GM12878 (cell line): ENCODE measurements around the gene GTF3C1. TPM values are rescaled to one million over a fixed set of nuclear protein-coding genes. Genes with fewer than 3 reads are reported as not detected.

Experiments used
- ATAC-seq: fragments of 200-7000 bp; cut with Tn5 transposase; 3 replicates; pipeline ENCODE4 v1.9.1; 2020; ENCODE audit warnings: mild to moderate bottlenecking, moderate library complexity
- BruUV-seq: library from RNA; stranded (reverse); fragments of 400-500 nt; replicated peaks from 2 replicates; lab custom pipeline; 2021; lab: Mats Ljungman, UMichigan
- CTCF ChIA-PET: fragments of 300-600 bp; sonication (Branson Sonifier 250); formaldehyde crosslinking; extraction: SDS; loops from one replicate; lab custom pipeline; 2021; ENCODE audit warnings: inconsistent platforms; lab: Yijun Ruan, JAX
- POLR2A ChIA-PET: fragments of 350-600 bp; formaldehyde crosslinking; extraction: SDS; loops from one replicate; lab custom pipeline; 2021; ENCODE audit warnings: inconsistent platforms; lab: Charles Lee
- RAD21 ChIA-PET: fragments of 300-600 bp; sonication (Branson Sonifier 250); formaldehyde crosslinking; loops from one replicate; lab custom pipeline; 2023; ENCODE audit warnings: antibody characterized with exemption; ENCODE audit not compliant: unreplicated experiment; lab: Charles Lee
- SMC1A ChIA-PET: fragments of 300-600 bp; sonication (Branson Sonifier 250); formaldehyde crosslinking; loops from one replicate; lab custom pipeline; 2023; ENCODE audit not compliant: unreplicated experiment, uncharacterized antibody; lab: Charles Lee
- DNase-seq: peaks from one replicate; pipeline ENCODE4 v3.0.0-alpha.2; 2011; ENCODE audit warnings: low read depth, low spot score
- FAIRE-seq: peaks from 3 replicates; lab custom pipeline; 2011; peaks lifted over from hg19 to GRCh38; lab: Jason Lieb, UNC
- H2AFZ ChIP-seq: 2 replicates; pipeline ENCODE4 v1.6.0; 2011; ENCODE audit warnings: low read depth, low read length, control low read depth; ENCODE audit not compliant: control insufficient read depth
- H3K27ac ChIP-seq: 2 replicates; pipeline ENCODE4 v1.5.1; 2011; ENCODE audit warnings: control low read depth; ENCODE audit not compliant: control insufficient read depth, insufficient read depth
- H3K27me3 ChIP-seq, 2 experiments: replicated peaks in 1 of 2; 2 replicates each; pipeline versions ENCODE4 v1.6.0 to v1.6.1; 2011; ENCODE audit warnings: low read length in 1 of 2; ENCODE audit not compliant: control insufficient read depth in 2 of 2, insufficient read depth in 2 of 2
- H3K36me3 ChIP-seq, 2 experiments: 2 replicates each; pipeline ENCODE4 v1.5.1; 2011; ENCODE audit warnings: low read length in 1 of 2; ENCODE audit not compliant: control insufficient read depth in 2 of 2, insufficient read depth in 2 of 2
- H3K4me1 ChIP-seq: 2 replicates; pipeline ENCODE4 v1.6.1; 2011; ENCODE audit warnings: mild to moderate bottlenecking, low read length, moderate library complexity, mixed read lengths; ENCODE audit not compliant: control insufficient read depth, insufficient read depth
- H3K4me2 ChIP-seq: 2 replicates; pipeline ENCODE4 v1.6.0; 2011; ENCODE audit warnings: control low read depth; ENCODE audit not compliant: control insufficient read depth, insufficient read depth
- H3K4me3 ChIP-seq: fragments of 200-600 bp; sonication (generic); 2 replicates; pipeline ENCODE4 v1.5.1; 2016
- H3K79me2 ChIP-seq: 2 replicates; pipeline ENCODE4 v1.6.0; 2011; ENCODE audit warnings: low read length; ENCODE audit not compliant: control insufficient read depth, insufficient read depth
- H3K9ac ChIP-seq: 2 replicates; pipeline ENCODE4 v1.8.0; 2011; ENCODE audit warnings: low read length, control low read depth, mixed read lengths; ENCODE audit not compliant: control insufficient read depth, insufficient read depth
- H3K9me3 ChIP-seq: replicated peaks from 3 replicates; pipeline ENCODE4 v1.5.1; 2011; ENCODE audit warnings: mild to moderate bottlenecking, low read length; ENCODE audit not compliant: control insufficient read depth, insufficient read depth
- H4K20me1 ChIP-seq: 2 replicates; pipeline ENCODE4 v1.6.0; 2011; ENCODE audit not compliant: control insufficient read depth, insufficient read depth
- ATF2 ChIP-seq: IDR thresholded peaks from 2 replicates; pipeline ENCODE4 v1.6.1; 2012; ENCODE audit warnings: low read length, inconsistent platforms
- CHD4 ChIP-seq: fragments of 200-600 bp; sonication (generic); IDR thresholded peaks from 2 replicates; pipeline ENCODE4 v1.6.1; 2016; ENCODE audit warnings: mild to moderate bottlenecking
- E2F4 ChIP-seq: IDR thresholded peaks from 2 replicates; pipeline ENCODE4 v1.6.1; 2012; ENCODE audit warnings: low read depth, low read length, improper control_type of control experiment
- EED ChIP-seq: sonication (generic); IDR thresholded peaks from 2 replicates; pipeline ENCODE4 v1.6.1; 2016; ENCODE audit warnings: antibody characterized with exemption, low read depth
- GABPA ChIP-seq: IDR thresholded peaks from 2 replicates; pipeline ENCODE4 v1.6.1; 2014; ENCODE audit warnings: antibody characterized with exemption, low read depth, mild to moderate bottlenecking, inconsistent platforms
- MXI1 ChIP-seq: fragments of 150-350 bp; IDR thresholded peaks from 2 replicates; pipeline ENCODE4 v1.6.1; 2011; ENCODE audit warnings: low read depth, mild to moderate bottlenecking, inconsistent platforms, low read length, improper control_type of control experiment
- NBN ChIP-seq: fragments of 450-650 bp; IDR thresholded peaks from 2 replicates; pipeline ENCODE4 v1.6.1; 2016
- NFIC ChIP-seq: IDR thresholded peaks from 2 replicates; pipeline ENCODE4 v1.6.1; 2012; ENCODE audit warnings: low read depth, mild to moderate bottlenecking, inconsistent platforms, low read length, moderate library complexity
- PBX3 ChIP-seq: IDR thresholded peaks from 2 replicates; pipeline ENCODE4 v1.6.1; 2011; ENCODE audit warnings: mild to moderate bottlenecking, low read depth, low read length, moderate library complexity; ENCODE audit not compliant: insufficient replicate concordance
- SIX5 ChIP-seq: IDR thresholded peaks from 2 replicates; pipeline ENCODE4 v1.6.1; 2011; ENCODE audit warnings: mild to moderate bottlenecking, low read depth, low read length, moderate library complexity; ENCODE audit not compliant: severe bottlenecking
- SUZ12 ChIP-seq: fragments of 200-600 bp; sonication (generic); IDR thresholded peaks from one replicate; pipeline ENCODE4 v1.6.1; 2018; ENCODE audit warnings: antibody characterized with exemption, mild to moderate bottlenecking; ENCODE audit not compliant: unreplicated experiment
- ZNF24 ChIP-seq: fragments of 450-650 bp; IDR thresholded peaks from 2 replicates; pipeline ENCODE4 v1.6.1; 2017; ENCODE audit warnings: antibody characterized with exemption, mild to moderate bottlenecking
- ZNF592 ChIP-seq: fragments of 450-650 bp; IDR thresholded peaks from 2 replicates; pipeline ENCODE4 v1.6.1; 2017; ENCODE audit warnings: mild to moderate bottlenecking, moderate library complexity
- WGBS: methylation state at CpG from one replicate; pipeline ENCODE4 v1.1.6; 2016; ENCODE audit warnings: low lambda C conversion rate; ENCODE audit not compliant: insufficient replicate concordance, insufficient coverage; ENCODE audit errors: missing lambda C conversion rate; 5-methylcytosine and 5-hydroxymethylcytosine counted together
- in situ Hi-C: fragments of 300-500 bp; cut with MboI; formaldehyde crosslinking; loops from 9 replicates; pipeline ENCODE4 v1.14.3; 2018; ENCODE audit warnings: mixed read lengths
- intact Hi-C: fragments of 100-400 bp; cut with micrococcal nuclease; formaldehyde crosslinking; loops from one replicate; pipeline ENCODE4 v1.14.2; 2022; ENCODE audit not compliant: unreplicated experiment
- polyA plus RNA-seq, 11 experiments: library from polyadenylated mRNA; depleted of rRNA in 4 of 11; unstranded in 6 of 11; stranded (reverse) in 5 of 11; fragments of >200 nt; fragmentation: Nextera tagmentation in 4 of 11; fragmentation: Illumina TruSeq in 1 of 11; extraction: Ambion mirVana in 4 of 11; extraction: Trizol in 1 of 11; gene quantifications; 1 replicate in 1 of 11; 2 replicates in 10 of 11; pipeline versions ENCODE4 v1.2.1 to v1.2.3, GENCODE V29; 2011 to 2016; ENCODE audit warnings: inconsistent platforms in 2 of 11, missing spikeins in 2 of 11, low read depth in 1 of 11
- total RNA-seq, 4 experiments: library from RNA; depleted of rRNA in 3 of 4; stranded (reverse); fragments of >200 nt in 3 of 4; fragmentation: Illumina TruSeq in 1 of 4; extraction: Trizol in 1 of 4; gene quantifications; 2 replicates each; pipeline versions ENCODE4 v1.2.1 to v1.2.3, GENCODE V29; 2013 to 2021

The GTF3C1 gene
- total and polyA plus RNA-seq, 10 of the 15 experiments (the other 5 are each of a cell fraction or from before 2014, with no cell fraction given), result 0.98 to 60.9 (median 34.3) TPM

- in situ Hi-C loops (no loop called here), intact Hi-C loops (no loop called here)
- Histone ChIP-seq H3K4me3 (no peak overlapping the region), H3K9me3 (no peaks in the 10 kb centered on the region), H3K4me2 (no peak overlapping the region), H3K79me2 (no peaks in the 10 kb centered on the region), H3K9ac (no peak overlapping the region), H2AFZ (no peak overlapping the region), H3K27me3 (no peaks in the 10 kb centered on the region), H3K36me3 (peaks cover 18 to 30% of the 10 kb centered on the region in 2 experiments), H3K4me1 (no peaks in the 10 kb centered on the region), H3K27ac (no peak overlapping the region), H4K20me1 (no peaks in the 10 kb centered on the region)
- POLR2A ChIA-PET, result no interaction called here
- WGBS, result 98% methylated on average over 20 of the region's 21 CpGs
- BruUV-seq, result no TSS peak
- no peak for FAIRE-seq
- no peak for ATAC-seq
- SMC1A ChIA-PET, result no interaction called here
- RAD21 ChIA-PET, result no interaction called here
- CTCF ChIA-PET, result no interaction called here
- no peak for DNase-seq
- no peak for TF ChIP-seq SUZ12
- no peak for TF ChIP-seq EED
- TF ChIP-seq PBX3, result no peak
- TF ChIP-seq GABPA, result no peak
- TF ChIP-seq ZNF24, result no peak
- TF ChIP-seq ATF2, result no peak
- TF ChIP-seq ZNF592, result no peak
- TF ChIP-seq CHD4, result no peak
- no peak for TF ChIP-seq SIX5
- TF ChIP-seq NFIC, result no peak
- no peak for TF ChIP-seq NBN
- no peak for TF ChIP-seq E2F4
- no peak for TF ChIP-seq MXI1
These were observed 60.3 kb downstream of the GTF3C1 start for GRCh38 chr16:27489421-27489820.
